Breast epithelium (tissue), 4 donors: ENCODE results near the gene TTLL3. TPM values are rescaled to one million over a fixed set of nuclear protein-coding genes. Genes with fewer than 3 reads are reported as not detected.

Experiments used
- DNase-seq, 2 donors: peaks; one replicate each; pipeline ENCODE4 v3.0.0-alpha.2; 2019; ENCODE audit warnings: low spot score in 2 of 2
- H3K27ac ChIP-seq, 2 donors: fragments of 200-600 bp; sonication (generic) in 1 of 2; one replicate each; pipeline ENCODE4 v1.5.1; 2016 to 2019; ENCODE audit warnings: mild to moderate bottlenecking in 1 of 2
- H3K27me3 ChIP-seq, 2 donors: fragments of 200-600 bp; sonication (generic) in 1 of 2; one replicate each; pipeline versions ENCODE4 v1.5.1 to v1.6.0; 2017 to 2019; ENCODE audit warnings: control low read depth in 1 of 2, mild to moderate bottlenecking in 1 of 2
- H3K36me3 ChIP-seq: fragments of 200-600 bp; one replicate; pipeline ENCODE4 v1.5.1; 2019
- H3K4me1 ChIP-seq, 2 donors: fragments of 200-600 bp; sonication (generic); one replicate each; pipeline ENCODE4 v1.5.1; 2016 to 2019; ENCODE audit warnings: control low read depth in 1 of 2
- H3K4me3 ChIP-seq, 3 donors: fragments of 200-600 bp; sonication (generic); 1 replicate in 2 of 3; 2 replicates in 1 of 3; pipeline ENCODE4 v1.5.1; 2016 to 2019; ENCODE audit warnings: mild to moderate bottlenecking in 3 of 3, moderate library complexity in 2 of 3
- H3K9me3 ChIP-seq, 2 donors: fragments of 200-600 bp; sonication (generic) in 1 of 2; one replicate each; pipeline ENCODE4 v1.5.1; 2016 to 2019; ENCODE audit warnings: control low read depth in 1 of 2
- CTCF ChIP-seq, 3 donors: fragments of 450-650 bp; IDR thresholded peaks; one replicate each; pipeline ENCODE4 v1.5.1; 2016 to 2017; ENCODE audit warnings: antibody characterized with exemption in 3 of 3, mild to moderate bottlenecking in 3 of 3, moderate library complexity in 3 of 3
- POLR2A ChIP-seq: fragments of 450-650 bp; IDR thresholded peaks from one replicate; pipeline ENCODE4 v1.6.1; 2016; ENCODE audit warnings: antibody characterized with exemption, mild to moderate bottlenecking, moderate library complexity
- POLR2AphosphoS5 ChIP-seq, 3 donors: sonication (generic); formaldehyde crosslinking; IDR thresholded peaks; one replicate each; pipeline ENCODE4 v1.6.1; 2017; ENCODE audit warnings: antibody characterized with exemption in 3 of 3
- intact Hi-C: fragments of 100-400 bp; cut with DNase I; formaldehyde crosslinking; loops from one replicate; pipeline ENCODE4 v1.15.1; 2023; ENCODE audit warnings: low total_unique reads
- total RNA-seq, 3 donors: library from RNA; depleted of rRNA; stranded (reverse); fragments of >200 nt; gene quantifications; one replicate each; pipeline ENCODE4 v1.1.0, GENCODE V29; 2016

Gene TTLL3
- total RNA-seq, 3 donors from 2014 or later = 63.1 to 76.7 (median 72.3) TPM

- Histone ChIP-seq H3K9me3 (no peaks in the 10 kb centered on the region), H3K36me3 (peaks cover 7% of the 10 kb centered on the region), H3K4me1 (no peaks in the 10 kb centered on the region), H3K27ac (no peak overlapping the region), H3K27me3 (no peaks in the 10 kb centered on the region), H3K4me3 (no peak overlapping the region)
- no peak for DNase-seq
- intact Hi-C loops = no loop called here
- TF ChIP-seq POLR2AphosphoS5 (IDR thresholded peaks at IDR 0.05) = no peak
- no peak for TF ChIP-seq CTCF (IDR thresholded peaks at IDR 0.05)
These were observed 27.3 kb upstream of the TTLL3 start for GRCh38 chr3:9782770-9783169.

GRCh38 chr3:9783954-9784353, 26.1 kb upstream of the TTLL3 start:
- H3K4me3 ChIP-seq = no peak overlapping the region
- DNase-seq = no peak
- peaks cover 7% of the 10 kb centered on the region for H3K36me3 ChIP-seq
- no peak for TF ChIP-seq POLR2AphosphoS5 (IDR thresholded peaks at IDR 0.05)
- no peak for TF ChIP-seq CTCF (IDR thresholded peaks at IDR 0.05)
- no peak for TF ChIP-seq POLR2A
- H3K9me3 ChIP-seq = no peaks in the 10 kb centered on the region
- H3K27ac ChIP-seq = no peak overlapping the region
- no peaks in the 10 kb centered on the region for H3K27me3 ChIP-seq
- H3K4me1 ChIP-seq = no peaks in the 10 kb centered on the region
- intact Hi-C loops = no loop called here

- intact Hi-C loops = loop anchor here (5.0 kb wide), 1 partner anchor 1757 kb away; no protein-coding TSS in a partner anchor
- Histone ChIP-seq H3K4me1 (no peaks in the 10 kb centered on the region), H3K36me3 (peaks cover 7% of the 10 kb centered on the region), H3K27ac (no peak overlapping the region), H3K9me3 (no peaks in the 10 kb centered on the region), H3K4me3 (no peak overlapping the region), H3K27me3 (no peaks in the 10 kb centered on the region)
- DNase-seq = no peak
- no peak for TF ChIP-seq CTCF (IDR thresholded peaks at IDR 0.05)
- no peak for TF ChIP-seq POLR2AphosphoS5 (IDR thresholded peaks at IDR 0.05)
- no peak for TF ChIP-seq POLR2A
These were observed 25.1 kb upstream of the TTLL3 start for GRCh38 chr3:9784965-9785364.

- H3K27me3 ChIP-seq = no peaks in the 10 kb centered on the region
- no peaks in the 10 kb centered on the region for H3K9me3 ChIP-seq
- no peak for DNase-seq
- H3K27ac ChIP-seq = no peak overlapping the region
- no peaks in the 10 kb centered on the region for H3K4me1 ChIP-seq
- intact Hi-C loops = loop anchor here (5.0 kb wide), 1 partner anchor 1757 kb away; no protein-coding TSS in a partner anchor
- peaks cover 7% of the 10 kb centered on the region for H3K36me3 ChIP-seq
- no peak overlapping the region for H3K4me3 ChIP-seq
- no peak for TF ChIP-seq POLR2AphosphoS5 (IDR thresholded peaks at IDR 0.05)
- no peak for TF ChIP-seq CTCF (IDR thresholded peaks at IDR 0.05)
- TF ChIP-seq POLR2A = no peak
These were observed 24.5 kb upstream of the TTLL3 start for GRCh38 chr3:9785602-9786001.

GRCh38 chr3:9786209-9786739, 23.8 kb upstream of the TTLL3 start:
- Histone ChIP-seq H3K27me3 (no peaks in the 10 kb centered on the region), H3K4me1 (no peaks in the 10 kb centered on the region), H3K36me3 (peaks cover 7% of the 10 kb centered on the region), H3K9me3 (no peaks in the 10 kb centered on the region), H3K27ac (no peak overlapping the region), H3K4me3 (no peak overlapping the region)
- intact Hi-C loops = loop anchor here (5.0 kb wide), 1 partner anchor 1756 kb away; no protein-coding TSS in a partner anchor
- DNase-seq = no peak
- no peak for TF ChIP-seq CTCF (IDR thresholded peaks at IDR 0.05)
- no peak for TF ChIP-seq POLR2A
- TF ChIP-seq POLR2AphosphoS5 (IDR thresholded peaks at IDR 0.05) = no peak
